HepG2 (cell line): ENCODE data around the gene LGALS8. TPM values are rescaled to one million over a fixed set of nuclear protein-coding genes. Genes with fewer than 3 reads are reported as not detected.
A peak's percentile ranks its signal among the peaks of the same experiment; 100 is the strongest.

Experiments
- HOXD1 ChIP-seq: sonication (generic); formaldehyde crosslinking; IDR thresholded peaks from 2 replicates; pipeline ENCODE4 v1.5.0; 2020; ENCODE audit warnings: missing genetic modification reagents
- KLF9 ChIP-seq: IDR thresholded peaks from 2 replicates; pipeline ENCODE4 v1.6.1; 2016; ENCODE audit warnings: low read depth
- MIER3 ChIP-seq: IDR thresholded peaks from 2 replicates; pipeline ENCODE4 v1.6.1; 2016; ENCODE audit warnings: missing compliant biosample characterization, borderline replicate concordance
- ONECUT2 ChIP-seq: sonication (generic); formaldehyde crosslinking; IDR thresholded peaks from 2 replicates; pipeline ENCODE4 v1.4.0; 2020; ENCODE audit warnings: missing genetic modification reagents
- RAD21 ChIP-seq: fragments of 450-650 bp; formaldehyde crosslinking; IDR thresholded peaks from 2 replicates; pipeline ENCODE4 v1.5.0; 2020; ENCODE audit warnings: mild to moderate bottlenecking
- RBFOX2 ChIP-seq: fragments of 200-400 bp; formaldehyde crosslinking; IDR thresholded peaks from 2 replicates; pipeline ENCODE4 v1.6.1; 2017; ENCODE audit warnings: low read depth, mild to moderate bottlenecking, low read length
- SALL2 ChIP-seq: sonication (generic); formaldehyde crosslinking; IDR thresholded peaks from 2 replicates; pipeline ENCODE4 v1.8.1; 2023; ENCODE audit warnings: mild to moderate bottlenecking, missing genetic modification reagents, inconsistent platforms
- SNRNP70 ChIP-seq: fragments of 200-400 bp; formaldehyde crosslinking; IDR thresholded peaks from 2 replicates; pipeline ENCODE4 v1.6.1; 2017; ENCODE audit warnings: mild to moderate bottlenecking, low read depth, low read length, moderate library complexity
- THAP11 ChIP-seq: IDR thresholded peaks from 2 replicates; pipeline ENCODE4 v1.6.1; 2016; ENCODE audit warnings: missing biosample characterization, missing genetic modification reagents
- TP53 ChIP-seq: sonication (generic); formaldehyde crosslinking; conservative IDR thresholded peaks from 2 replicates; pipeline ENCODE4 v1.4.0; 2020; ENCODE audit warnings: missing genetic modification reagents
- U2AF1 ChIP-seq: fragments of 200-400 bp; formaldehyde crosslinking; optimal IDR thresholded peaks from 2 replicates; pipeline ENCODE3; 2017; ENCODE audit warnings: mild to moderate bottlenecking, low read depth, low read length
- ZBTB7B ChIP-seq: sonication (generic); formaldehyde crosslinking; IDR thresholded peaks from 2 replicates; pipeline ENCODE4 v1.4.0; 2020; ENCODE audit warnings: missing genetic modification reagents
- ZFP82 ChIP-seq: sonication (generic); formaldehyde crosslinking; IDR thresholded peaks from 2 replicates; pipeline ENCODE4 v1.5.1; 2020; ENCODE audit warnings: mild to moderate bottlenecking, missing genetic modification reagents, borderline replicate concordance
- ZMYM4 ChIP-seq: sonication (generic); formaldehyde crosslinking; IDR thresholded peaks from 2 replicates; pipeline ENCODE4 v1.8.1; 2023; ENCODE audit warnings: mild to moderate bottlenecking, missing genetic modification reagents
- ZNF256 ChIP-seq: sonication (generic); formaldehyde crosslinking; conservative IDR thresholded peaks from 2 replicates; pipeline ENCODE4 v1.4.0; 2020; ENCODE audit warnings: missing genetic modification reagents
- ZNF264 ChIP-seq: sonication (generic); formaldehyde crosslinking; IDR thresholded peaks from 2 replicates; pipeline ENCODE4 v1.4.0; 2020; ENCODE audit warnings: missing genetic modification reagents
- ZNF333 ChIP-seq: sonication (generic); formaldehyde crosslinking; IDR thresholded peaks from 2 replicates; pipeline ENCODE4 v1.4.0; 2020; ENCODE audit warnings: mild to moderate bottlenecking, missing genetic modification reagents, borderline replicate concordance
- ZNF33A ChIP-seq: sonication (generic); formaldehyde crosslinking; IDR thresholded peaks from 2 replicates; pipeline ENCODE4 v1.5.1; 2020; ENCODE audit warnings: missing genetic modification reagents, mild to moderate bottlenecking, moderate library complexity, borderline replicate concordance
- ZNF850 ChIP-seq: sonication (generic); formaldehyde crosslinking; conservative IDR thresholded peaks from 2 replicates; pipeline ENCODE4 v1.9.0; 2021; ENCODE audit warnings: mild to moderate bottlenecking, missing genetic modification reagents
- polyA plus RNA-seq, 8 experiments: library from polyadenylated mRNA; depleted of rRNA in 3 of 8; stranded (reverse) in 7 of 8; unstranded in 1 of 8; fragments of >200 nt; fragmentation: Illumina TruSeq in 4 of 8; extraction: Trizol in 4 of 8; gene quantifications; 2 replicates each; pipeline versions ENCODE4 v1.2.1 to v1.2.3, GENCODE V29; 2011 to 2016; ENCODE audit warnings: low read depth in 4 of 8, missing spikeins in 1 of 8, mixed read lengths in 1 of 8; ENCODE audit not compliant: insufficient read depth in 1 of 8
- total RNA-seq, 5 experiments: library from RNA; depleted of rRNA; stranded (reverse); fragments of >200 nt; fragmentation: Illumina TruSeq; extraction: Trizol; gene quantifications; 2 replicates each; pipeline ENCODE4 v1.2.3, GENCODE V29; 2016; ENCODE audit warnings: low read depth in 1 of 5
- TF ChIP-seq, protein P1 (sequence below): sonication (generic); formaldehyde crosslinking; IDR thresholded peaks from 2 replicates; pipeline ENCODE4 v1.4.0; 2020; ENCODE audit warnings: mild to moderate bottlenecking, missing genetic modification reagents
- TF ChIP-seq, protein P2 (sequence below): sonication (generic); formaldehyde crosslinking; IDR thresholded peaks from 2 replicates; pipeline ENCODE4 v1.5.0; 2020; ENCODE audit warnings: mild to moderate bottlenecking, missing genetic modification reagents, borderline replicate concordance

The LGALS8 gene
- total and polyA plus RNA-seq, 2 of the 13 experiments (the other 11 are each of a cell fraction or from before 2014, with no cell fraction given), result 29.3 to 185 TPM

DNA sequence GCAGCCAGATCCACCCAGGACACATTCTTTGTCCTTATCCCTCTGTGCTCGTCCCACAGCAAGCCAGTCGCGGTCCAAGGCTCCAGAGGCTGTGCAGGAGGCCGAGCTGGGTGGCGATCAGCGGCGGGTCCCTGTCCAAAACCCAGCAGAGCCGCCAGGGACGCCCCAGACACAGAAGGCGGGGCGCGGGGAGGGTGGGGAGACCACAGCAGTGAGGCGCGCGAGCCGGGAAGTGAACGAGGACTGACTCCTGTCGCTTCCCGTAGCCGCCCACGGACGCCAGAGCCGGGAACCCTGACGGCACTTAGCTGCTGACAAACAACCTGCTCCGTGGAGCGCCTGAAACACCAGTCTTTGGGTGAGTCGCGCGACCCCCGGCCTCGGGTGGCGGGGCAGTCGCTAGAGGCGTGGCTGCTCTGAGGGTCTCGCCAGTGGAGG lies at the start of gene LGALS8 (continued):
- TF ChIP-seq, protein P1, sequence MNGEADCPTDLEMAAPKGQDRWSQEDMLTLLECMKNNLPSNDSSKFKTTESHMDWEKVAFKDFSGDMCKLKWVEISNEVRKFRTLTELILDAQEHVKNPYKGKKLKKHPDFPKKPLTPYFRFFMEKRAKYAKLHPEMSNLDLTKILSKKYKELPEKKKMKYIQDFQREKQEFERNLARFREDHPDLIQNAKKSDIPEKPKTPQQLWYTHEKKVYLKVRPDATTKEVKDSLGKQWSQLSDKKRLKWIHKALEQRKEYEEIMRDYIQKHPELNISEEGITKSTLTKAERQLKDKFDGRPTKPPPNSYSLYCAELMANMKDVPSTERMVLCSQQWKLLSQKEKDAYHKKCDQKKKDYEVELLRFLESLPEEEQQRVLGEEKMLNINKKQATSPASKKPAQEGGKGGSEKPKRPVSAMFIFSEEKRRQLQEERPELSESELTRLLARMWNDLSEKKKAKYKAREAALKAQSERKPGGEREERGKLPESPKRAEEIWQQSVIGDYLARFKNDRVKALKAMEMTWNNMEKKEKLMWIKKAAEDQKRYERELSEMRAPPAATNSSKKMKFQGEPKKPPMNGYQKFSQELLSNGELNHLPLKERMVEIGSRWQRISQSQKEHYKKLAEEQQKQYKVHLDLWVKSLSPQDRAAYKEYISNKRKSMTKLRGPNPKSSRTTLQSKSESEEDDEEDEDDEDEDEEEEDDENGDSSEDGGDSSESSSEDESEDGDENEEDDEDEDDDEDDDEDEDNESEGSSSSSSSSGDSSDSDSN (CRISPR knock-in tag), result peak; percentile 73
- 0 out of 2 replicates have a peak, but pooled peaks have one; percentile 73 for TF ChIP-seq ZNF850 (CRISPR knock-in tag)
- TF ChIP-seq MIER3, result no peak; the same call in 1 of the 2 replicates
- TF ChIP-seq, protein P2, sequence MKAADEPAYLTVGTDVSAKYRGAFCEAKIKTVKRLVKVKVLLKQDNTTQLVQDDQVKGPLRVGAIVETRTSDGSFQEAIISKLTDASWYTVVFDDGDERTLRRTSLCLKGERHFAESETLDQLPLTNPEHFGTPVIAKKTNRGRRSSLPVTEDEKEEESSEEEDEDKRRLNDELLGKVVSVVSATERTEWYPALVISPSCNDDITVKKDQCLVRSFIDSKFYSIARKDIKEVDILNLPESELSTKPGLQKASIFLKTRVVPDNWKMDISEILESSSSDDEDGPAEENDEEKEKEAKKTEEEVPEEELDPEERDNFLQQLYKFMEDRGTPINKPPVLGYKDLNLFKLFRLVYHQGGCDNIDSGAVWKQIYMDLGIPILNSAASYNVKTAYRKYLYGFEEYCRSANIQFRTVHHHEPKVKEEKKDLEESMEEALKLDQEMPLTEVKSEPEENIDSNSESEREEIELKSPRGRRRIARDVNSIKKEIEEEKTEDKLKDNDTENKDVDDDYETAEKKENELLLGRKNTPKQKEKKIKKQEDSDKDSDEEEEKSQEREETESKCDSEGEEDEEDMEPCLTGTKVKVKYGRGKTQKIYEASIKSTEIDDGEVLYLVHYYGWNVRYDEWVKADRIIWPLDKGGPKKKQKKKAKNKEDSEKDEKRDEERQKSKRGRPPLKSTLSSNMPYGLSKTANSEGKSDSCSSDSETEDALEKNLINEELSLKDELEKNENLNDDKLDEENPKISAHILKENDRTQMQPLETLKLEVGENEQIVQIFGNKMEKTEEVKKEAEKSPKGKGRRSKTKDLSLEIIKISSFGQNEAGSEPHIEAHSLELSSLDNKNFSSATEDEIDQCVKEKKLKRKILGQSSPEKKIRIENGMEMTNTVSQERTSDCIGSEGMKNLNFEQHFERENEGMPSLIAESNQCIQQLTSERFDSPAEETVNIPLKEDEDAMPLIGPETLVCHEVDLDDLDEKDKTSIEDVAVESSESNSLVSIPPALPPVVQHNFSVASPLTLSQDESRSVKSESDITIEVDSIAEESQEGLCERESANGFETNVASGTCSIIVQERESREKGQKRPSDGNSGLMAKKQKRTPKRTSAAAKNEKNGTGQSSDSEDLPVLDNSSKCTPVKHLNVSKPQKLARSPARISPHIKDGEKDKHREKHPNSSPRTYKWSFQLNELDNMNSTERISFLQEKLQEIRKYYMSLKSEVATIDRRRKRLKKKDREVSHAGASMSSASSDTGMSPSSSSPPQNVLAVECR (CRISPR knock-in tag), result peak; percentile 79; the same call in 1 of the 2 replicates
- peak; percentile 62 for TF ChIP-seq HOXD1
- TF ChIP-seq ZNF333 (CRISPR knock-in tag), result peak; percentile 47; the same call in 1 of the 2 replicates
- TF ChIP-seq ZNF33A, result 0 out of 2 replicates have a peak, but pooled peaks have one; percentile 23
- 0 out of 2 replicates have a peak, but pooled peaks have one; percentile 14 for TF ChIP-seq THAP11 (CRISPR knock-in tag)
- 0 out of 2 replicates have a peak, but pooled peaks have one; percentile 11 for TF ChIP-seq ONECUT2 (CRISPR knock-in tag)
- TF ChIP-seq ZBTB7B (CRISPR knock-in tag), result no peak
- no peak for TF ChIP-seq KLF9 (CRISPR knock-in tag)
- TF ChIP-seq RAD21 (CRISPR knock-in tag), result no peak
- TF ChIP-seq ZMYM4 (CRISPR knock-in tag), result peak; percentile 2; the same call in 1 of the 2 replicates
- TF ChIP-seq SNRNP70, result no peak
- TF ChIP-seq RBFOX2, result peak; percentile 91
- 0 out of 2 replicates have a peak, but pooled peaks have one; percentile 58 for TF ChIP-seq SALL2
- TF ChIP-seq TP53 (CRISPR knock-in tag), result 0 out of 2 replicates have a peak, but pooled peaks have one; percentile 45
- peak; percentile 81; the same call in 1 of the 2 replicates for TF ChIP-seq ZFP82 (CRISPR knock-in tag)
- TF ChIP-seq ZNF264 (CRISPR knock-in tag), result 0 out of 2 replicates have a peak, but pooled peaks have one; percentile 34
- TF ChIP-seq ZNF256, result peak; percentile 65; the same call in 1 of the 2 replicates
- peak; percentile 35 for TF ChIP-seq U2AF1
